ENCODE data around the gene ITPR1. TPM values are rescaled to one million over a fixed set of nuclear protein-coding genes. Genes with fewer than 3 reads are reported as not detected.
A peak's percentile ranks its signal among the peaks of the same experiment; 100 is the strongest.

Gene ITPR1
- polyA plus RNA-seq, 2 of the 4 experiments (the other 2 are of a cell fraction) = 2.8 to 9.6 TPM

GRCh38 chr3:4571690-4572334 is 78.7 kb downstream of the ITPR1 start:
- POLR2A ChIA-PET = no interaction called here
- H3K4me3 ChIP-seq = no peak overlapping the region
- no peak overlapping the region for H3K27ac ChIP-seq
- DNase-seq (ENCODE audit: low read depth in 1 of 2, low spot score in 1 of 2) (peak in 1 of 2 experiments; percentile 14), FAIRE-seq (peak; percentile 80), ATAC-seq (peak; percentile 43 to 73; a peak in 4 of 6 replicates)
- WGBS (ENCODE audit: missing lambda C conversion rate) = 88% methylated on average over 1 of the region's 1 CpG
- TF ChIP-seq KDM1A (IDR thresholded peaks at IDR 0.05; ENCODE audit: low read depth) (no peak), FOSL2 (IDR thresholded peaks at IDR 0.05) (no peak), FOSL2 (CRISPR knock-in tag; IDR thresholded peaks at IDR 0.05) (peak; percentile 56), EP300 (IDR thresholded peaks at IDR 0.05) (no peak), CBX8 (IDR thresholded peaks at IDR 0.05) (no peak), TFCP2L1 (CRISPR knock-in tag; IDR thresholded peaks at IDR 0.05) (no peak), HOXA7 (CRISPR knock-in tag; IDR thresholded peaks at IDR 0.05) (no peak)
- H3K4me1 ChIP-seq = no peaks in the 10 kb centered on the region
- H3K4me2 ChIP-seq = no peak overlapping the region
- no peaks in the 10 kb centered on the region for H3K9me3 ChIP-seq
- CTCF ChIA-PET = interaction anchor here (0.6 to 1.0 kb wide), 5 partner anchors 10 to 218 kb away, joined by 3 to 4 read pairs (median 3); no protein-coding TSS in a partner anchor

GRCh38 chr3:4573153-4573552 is 80.0 kb downstream of the ITPR1 start:
- 71% methylated on average over 2 of the region's 2 CpGs for WGBS (ENCODE audit: missing lambda C conversion rate)
- H3K4me1 ChIP-seq = no peaks in the 10 kb centered on the region
- no peaks in the 10 kb centered on the region for H3K9me3 ChIP-seq
- FAIRE-seq (no peak), ATAC-seq (no peak), DNase-seq (ENCODE audit: low read depth in 1 of 2, low spot score in 1 of 2) (no peak)
- no peak overlapping the region for H3K27ac ChIP-seq
- no peak overlapping the region for H3K4me3 ChIP-seq
- H3K4me2 ChIP-seq = no peak overlapping the region
- ChIA-PET CTCF (interaction anchor here (0.9 kb wide), 1 partner anchor 11 kb away, joined by 3 read pairs; no protein-coding TSS in a partner anchor), POLR2A (no interaction called here)
- TF ChIP-seq CBX8 (IDR thresholded peaks at IDR 0.05) (no peak), KDM1A (IDR thresholded peaks at IDR 0.05; ENCODE audit: low read depth) (no peak), ZSCAN20 (CRISPR knock-in tag; IDR thresholded peaks at IDR 0.05) (no peak), REST (IDR thresholded peaks at IDR 0.05) (no peak), EHMT2 (IDR thresholded peaks at IDR 0.05; ENCODE audit: low read depth) (no peak), EHF (CRISPR knock-in tag; IDR thresholded peaks at IDR 0.05) (no peak), NR3C1 (IDR thresholded peaks at IDR 0.05) (no peak), SREBF2 (IDR thresholded peaks at IDR 0.05) (no peak), CBX2 (IDR thresholded peaks at IDR 0.05; ENCODE audit: borderline replicate concordance, low read depth) (no peak), CHD4 (IDR thresholded peaks at IDR 0.05; ENCODE audit: borderline replicate concordance) (no peak), JUN (IDR thresholded peaks at IDR 0.05) (no peak), ZC3H11A (IDR thresholded peaks at IDR 0.05) (no peak), POLR2A (IDR thresholded peaks at IDR 0.05; ENCODE audit: low read length) (no peak), HMGXB4 (CRISPR knock-in tag; IDR thresholded peaks at IDR 0.05; ENCODE audit: borderline replicate concordance) (no peak)
- TF ChIP-seq, protein P1, sequence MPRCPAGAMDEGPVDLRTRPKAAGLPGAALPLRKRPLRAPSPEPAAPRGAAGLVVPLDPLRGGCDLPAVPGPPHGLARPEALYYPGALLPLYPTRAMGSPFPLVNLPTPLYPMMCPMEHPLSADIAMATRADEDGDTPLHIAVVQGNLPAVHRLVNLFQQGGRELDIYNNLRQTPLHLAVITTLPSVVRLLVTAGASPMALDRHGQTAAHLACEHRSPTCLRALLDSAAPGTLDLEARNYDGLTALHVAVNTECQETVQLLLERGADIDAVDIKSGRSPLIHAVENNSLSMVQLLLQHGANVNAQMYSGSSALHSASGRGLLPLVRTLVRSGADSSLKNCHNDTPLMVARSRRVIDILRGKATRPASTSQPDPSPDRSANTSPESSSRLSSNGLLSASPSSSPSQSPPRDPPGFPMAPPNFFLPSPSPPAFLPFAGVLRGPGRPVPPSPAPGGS (IDR thresholded peaks at IDR 0.05) = no peak
